HepG2 (cell line): ENCODE data around the gene CLDN7. TPM values are rescaled to one million over a fixed set of nuclear protein-coding genes. Genes with fewer than 3 reads are reported as not detected.
A peak's percentile ranks its signal among the peaks of the same experiment; 100 is the strongest.

Experiments used
- ARNT ChIP-seq: fragments of 450-650 bp; IDR thresholded peaks from 2 replicates; pipeline ENCODE4 v1.6.1; 2017
- ATAD3A ChIP-seq: sonication (generic); formaldehyde crosslinking; IDR thresholded peaks from 2 replicates; pipeline ENCODE4 v1.4.0; 2020; ENCODE audit warnings: missing genetic modification reagents
- BORCS8-MEF2B ChIP-seq: sonication (generic); formaldehyde crosslinking; IDR thresholded peaks from 2 replicates; pipeline ENCODE4 v1.8.0; 2022; ENCODE audit warnings: mild to moderate bottlenecking, missing genetic modification reagents
- CEBPG ChIP-seq: IDR thresholded peaks from 2 replicates; pipeline ENCODE4 v1.6.1; 2016
- EEA1 ChIP-seq: sonication (generic); formaldehyde crosslinking; IDR thresholded peaks from 2 replicates; pipeline ENCODE4 v1.5.1; 2020; ENCODE audit warnings: mild to moderate bottlenecking, missing genetic modification reagents, borderline replicate concordance
- FOXM1 ChIP-seq: sonication (generic); formaldehyde crosslinking; IDR thresholded peaks from 2 replicates; pipeline ENCODE4 v1.5.0; 2020; ENCODE audit warnings: missing genetic modification reagents
- GLMP ChIP-seq: sonication (generic); formaldehyde crosslinking; IDR thresholded peaks from 2 replicates; pipeline ENCODE4 v1.9.0; 2021; ENCODE audit warnings: missing genetic modification reagents, mild to moderate bottlenecking, borderline replicate concordance
- HBP1 ChIP-seq: IDR thresholded peaks from 2 replicates; pipeline ENCODE4 v1.6.1; 2016; ENCODE audit warnings: low read depth, control low read depth
- MAZ ChIP-seq, 2 experiments: sonication (generic) in 1 of 2; formaldehyde crosslinking in 1 of 2; IDR thresholded peaks; 2 replicates each; pipeline versions ENCODE4 v1.5.0 to v1.6.1; 2012 to 2020; ENCODE audit warnings: low read depth in 2 of 2, mild to moderate bottlenecking in 2 of 2, borderline replicate concordance in 1 of 2, improper control_type of control experiment in 1 of 2, low read length in 1 of 2, missing genetic modification reagents in 1 of 2, moderate library complexity in 1 of 2
- MNT ChIP-seq: fragments of 450-650 bp; IDR thresholded peaks from 2 replicates; pipeline ENCODE4 v1.6.1; 2016
- NFKBIZ ChIP-seq: IDR thresholded peaks from 2 replicates; pipeline ENCODE4 v1.6.1; 2018; ENCODE audit warnings: missing genetic modification reagents, missing compliant biosample characterization
- PHF8 ChIP-seq: sonication (generic); formaldehyde crosslinking; IDR thresholded peaks from 2 replicates; pipeline ENCODE4 v1.5.0; 2020; ENCODE audit warnings: missing genetic modification reagents
- RCOR2 ChIP-seq: IDR thresholded peaks from 2 replicates; pipeline ENCODE4 v1.6.1; 2016; ENCODE audit warnings: missing biosample characterization, missing genetic modification reagents
- REL ChIP-seq: sonication (generic); formaldehyde crosslinking; conservative IDR thresholded peaks from 2 replicates; pipeline ENCODE4 v1.8.0; 2022; ENCODE audit warnings: mild to moderate bottlenecking, missing genetic modification reagents, moderate library complexity
- SAFB2 ChIP-seq: sonication (generic); formaldehyde crosslinking; IDR thresholded peaks from 2 replicates; pipeline ENCODE4 v1.5.1; 2020; ENCODE audit warnings: missing genetic modification reagents, low read depth, mild to moderate bottlenecking, borderline replicate concordance
- SALL2 ChIP-seq: sonication (generic); formaldehyde crosslinking; IDR thresholded peaks from 2 replicates; pipeline ENCODE4 v1.8.1; 2023; ENCODE audit warnings: mild to moderate bottlenecking, missing genetic modification reagents, inconsistent platforms
- THRA ChIP-seq: sonication (generic); formaldehyde crosslinking; IDR thresholded peaks from 2 replicates; pipeline ENCODE4 v1.4.0; 2020; ENCODE audit warnings: missing genetic modification reagents, borderline replicate concordance
- ZNF251 ChIP-seq: sonication (generic); formaldehyde crosslinking; IDR thresholded peaks from 2 replicates; pipeline ENCODE4 v1.9.0; 2021; ENCODE audit warnings: mild to moderate bottlenecking, missing genetic modification reagents
- ZNF777 ChIP-seq: sonication (generic); formaldehyde crosslinking; IDR thresholded peaks from 2 replicates; pipeline ENCODE4 v1.4.0; 2020; ENCODE audit warnings: missing genetic modification reagents
- ZNF891 ChIP-seq: sonication (generic); formaldehyde crosslinking; IDR thresholded peaks from 2 replicates; pipeline ENCODE4 v1.5.0; 2020; ENCODE audit warnings: mild to moderate bottlenecking, missing genetic modification reagents
- ZSCAN22 ChIP-seq: sonication (generic); formaldehyde crosslinking; IDR thresholded peaks from 2 replicates; pipeline ENCODE4 v1.4.0; 2020; ENCODE audit warnings: mild to moderate bottlenecking, missing genetic modification reagents
- ZUFSP ChIP-seq: sonication (generic); formaldehyde crosslinking; IDR thresholded peaks from 2 replicates; pipeline ENCODE4 v1.9.0; 2021; ENCODE audit warnings: missing genetic modification reagents, mild to moderate bottlenecking, borderline replicate concordance
- polyA plus RNA-seq, 8 experiments: library from polyadenylated mRNA; depleted of rRNA in 3 of 8; stranded (reverse) in 7 of 8; unstranded in 1 of 8; fragments of >200 nt; fragmentation: Illumina TruSeq in 4 of 8; extraction: Trizol in 4 of 8; gene quantifications; 2 replicates each; pipeline versions ENCODE4 v1.2.1 to v1.2.3, GENCODE V29; 2011 to 2016; ENCODE audit warnings: low read depth in 4 of 8, missing spikeins in 1 of 8, mixed read lengths in 1 of 8; ENCODE audit not compliant: insufficient read depth in 1 of 8
- total RNA-seq, 5 experiments: library from RNA; depleted of rRNA; stranded (reverse); fragments of >200 nt; fragmentation: Illumina TruSeq; extraction: Trizol; gene quantifications; 2 replicates each; pipeline ENCODE4 v1.2.3, GENCODE V29; 2016; ENCODE audit warnings: low read depth in 1 of 5

Gene CLDN7
- total and polyA plus RNA-seq, 2 of the 13 experiments (the other 11 are each of a cell fraction or from before 2014, with no cell fraction given) = not detected

GRCh38 chr17:7252176-7253043 is 9.9 kb downstream of the CLDN7 start, which contains the start of gene ELP5 (continued):
- TF ChIP-seq HBP1 (CRISPR knock-in tag) (0 out of 2 replicates have a peak, but pooled peaks have one; percentile 22), PHF8 (peak; percentile 87), ZNF891 (CRISPR knock-in tag) (peak; percentile 79), ZSCAN22 (CRISPR knock-in tag) (no peak), ATAD3A (no peak), GLMP (CRISPR knock-in tag) (no peak), ZNF777 (CRISPR knock-in tag) (peak; percentile 69), REL (0 out of 2 replicates have a peak, but pooled peaks have one; percentile 66), BORCS8-MEF2B (peak; percentile 85), MNT (no peak), SAFB2 (CRISPR knock-in tag) (no peak; the same call in 1 of the 2 replicates), MAZ (IDR thresholded peaks at IDR 0.05; ENCODE audit: borderline replicate concordance, low read depth, low read length) (peak; percentile 91), MAZ (CRISPR knock-in tag; IDR thresholded peaks at IDR 0.05; ENCODE audit: low read depth) (peak; percentile 83), CEBPG (CRISPR knock-in tag) (no peak), ZUFSP (CRISPR knock-in tag) (no peak), RCOR2 (CRISPR knock-in tag) (peak; percentile 25; the same call in 1 of the 2 replicates), ARNT (no peak), FOXM1 (no peak), EEA1 (CRISPR knock-in tag) (no peak), SALL2 (CRISPR knock-in tag) (peak; percentile 59), THRA (CRISPR knock-in tag) (no peak; the same call in 1 of the 2 replicates), NFKBIZ (peak; percentile 58; the same call in 1 of the 2 replicates), ZNF251 (CRISPR knock-in tag) (no peak)
